ENCODE data around the gene ZNF479.

- no peak for TF ChIP-seq CSDC2 (CRISPR knock-in tag; IDR thresholded peaks at IDR 0.05)
- TF ChIP-seq ARNTL (CRISPR knock-in tag; IDR thresholded peaks at IDR 0.05; ENCODE audit: borderline replicate concordance, low read depth), result no peak
- no peak for TF ChIP-seq TOX (CRISPR knock-in tag; IDR thresholded peaks at IDR 0.05; ENCODE audit: borderline replicate concordance)
- TF ChIP-seq ESRRG (CRISPR knock-in tag; IDR thresholded peaks at IDR 0.05), result no peak
- no peak for TF ChIP-seq CREB5 (CRISPR knock-in tag; IDR thresholded peaks at IDR 0.05; ENCODE audit: low read depth)
- TF ChIP-seq ZFP30 (CRISPR knock-in tag; IDR thresholded peaks at IDR 0.05), result no peak
- TF ChIP-seq TCF4 (CRISPR knock-in tag; IDR thresholded peaks at IDR 0.05; ENCODE audit: borderline replicate concordance), result no peak
These were observed 46.5 kb upstream of the ZNF479 start for GRCh38 chr7:57178768-57179139.
